ENCODE measurements around the gene PACSIN2.
"Not testable (repeated sequence)": the region's sequence is repeated elsewhere in the genome, so short reads cannot be mapped to it uniquely, and the experiment has no call there.

Gene PACSIN2

DNA sequence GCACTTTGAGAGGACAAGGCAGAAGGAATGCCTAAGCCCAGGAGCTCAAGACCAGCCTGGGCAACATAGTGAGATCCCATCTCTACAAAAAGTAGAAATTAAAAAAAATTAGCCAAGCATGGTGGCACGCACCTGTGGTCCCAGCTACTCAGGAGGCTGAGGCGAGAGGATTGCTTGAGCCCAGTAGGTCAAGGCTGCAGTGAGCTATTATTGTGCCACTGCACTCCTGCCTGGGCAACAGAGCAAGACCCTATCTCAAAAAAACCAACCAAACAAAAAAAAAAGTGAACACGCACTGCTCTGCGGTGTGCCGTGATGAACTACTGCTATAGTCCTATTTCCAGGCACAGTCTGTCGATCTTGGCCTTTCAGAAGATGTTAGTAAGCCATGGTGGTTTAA is 97.6 kb downstream of the PACSIN2 start:
- not testable (repeated sequence) for H3K4me3 ChIP-seq (ENCODE audit: low read depth, low read length); DNase-seq (ENCODE audit: low read depth)

DNA sequence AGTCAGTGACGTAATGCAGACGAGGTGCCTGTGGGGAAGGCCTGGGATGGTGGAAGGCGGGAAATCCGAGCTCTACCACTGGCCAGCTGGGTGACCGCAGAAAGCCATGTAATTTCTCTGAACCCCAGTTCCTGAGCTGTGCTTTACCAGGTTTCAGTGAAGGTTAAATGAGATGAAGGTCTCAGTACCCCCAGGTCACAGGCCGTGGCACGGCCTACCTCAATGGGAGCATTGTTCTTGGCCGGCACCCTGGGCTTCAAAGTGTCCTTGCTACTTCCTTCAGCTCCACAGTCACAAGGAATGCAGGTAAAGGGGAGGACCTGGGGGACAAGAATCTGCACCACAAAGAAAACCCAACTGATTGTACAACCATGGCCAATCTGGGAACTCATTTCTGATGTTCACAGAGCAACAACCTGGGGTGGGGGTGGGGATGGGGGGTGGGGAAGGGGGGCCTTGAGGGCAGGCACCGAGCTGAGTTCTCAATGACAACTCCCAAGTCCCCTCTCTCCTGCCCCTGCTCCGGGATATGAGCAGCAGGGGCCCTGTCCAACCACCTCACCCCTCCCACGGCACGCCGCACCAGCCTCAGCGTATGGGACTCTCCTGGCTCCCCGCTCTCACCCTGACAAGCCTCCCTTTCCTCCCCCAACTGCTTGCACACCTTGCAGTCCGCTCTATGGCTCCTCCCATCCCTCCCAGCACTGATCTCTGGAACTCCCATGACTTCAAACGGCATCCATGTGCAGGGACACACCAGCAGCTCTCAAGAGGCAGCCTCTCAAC is 98.8 kb downstream of the PACSIN2 start:
- H3K4me3 ChIP-seq (ENCODE audit: low read depth, low read length): no peak overlapping the region
- DNase-seq (ENCODE audit: low read depth): no peak

DNA sequence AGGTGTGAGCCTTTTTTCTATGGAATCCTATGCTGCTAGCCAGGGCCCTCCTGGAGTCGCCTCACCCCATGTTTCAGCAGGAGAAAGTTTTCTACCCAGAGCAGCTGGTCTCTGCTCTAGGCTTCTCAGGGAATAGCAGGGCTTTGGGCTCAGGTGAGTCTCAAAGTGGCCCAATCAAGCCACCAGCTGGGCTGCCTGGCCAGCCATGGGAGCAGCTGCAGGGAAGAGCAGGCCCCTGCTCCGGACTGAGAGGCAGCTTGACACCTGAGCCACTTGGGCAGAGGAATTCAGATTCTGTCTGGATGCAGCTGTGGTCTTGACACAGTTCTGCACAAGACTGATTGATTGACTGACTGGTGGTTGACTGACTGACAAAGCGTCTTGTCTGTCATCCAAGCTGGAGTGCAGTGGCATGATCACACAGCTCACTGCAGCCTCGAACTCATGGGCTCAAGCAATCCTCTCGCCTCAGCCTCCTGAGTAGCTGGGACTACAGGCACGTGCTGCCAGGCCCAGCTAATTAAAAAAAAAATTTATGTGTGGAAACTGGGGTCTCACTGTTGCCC is 100.4 kb downstream of the PACSIN2 start:
- no peak for DNase-seq (ENCODE audit: low read depth)
- H3K4me3 ChIP-seq (ENCODE audit: low read depth, low read length): no peak overlapping the region

DNA sequence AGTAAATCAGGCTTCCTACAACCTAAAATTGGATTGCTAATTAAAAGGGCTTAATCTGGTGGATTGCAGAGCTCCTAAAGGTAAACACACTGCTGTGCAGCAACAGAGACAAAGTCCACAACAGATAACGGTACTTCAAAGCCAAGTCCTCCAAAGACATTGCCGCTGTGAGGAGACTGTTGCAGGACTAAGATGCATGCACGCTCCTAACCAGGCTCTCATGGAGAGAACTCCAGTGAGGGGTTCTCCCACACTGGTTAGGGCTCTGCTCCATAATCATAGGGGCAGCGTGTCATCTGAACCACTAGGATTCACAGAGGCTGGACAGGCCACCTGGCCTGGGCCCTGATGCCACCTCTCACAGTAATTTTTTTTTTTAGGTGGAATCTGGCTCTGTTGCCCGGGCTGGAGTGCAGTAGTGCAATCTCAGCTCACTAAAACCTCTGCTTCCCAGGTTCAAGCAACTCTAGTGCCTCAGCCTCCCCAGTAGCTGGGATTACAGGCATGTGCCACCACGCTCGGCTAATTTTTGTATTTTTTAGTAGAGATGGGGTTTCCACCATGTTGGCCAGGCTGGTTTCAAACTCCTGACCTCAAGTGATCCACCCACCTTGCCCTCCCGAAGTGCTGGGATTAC is 101.0 kb downstream of the PACSIN2 start:
- no peak overlapping the region for H3K4me3 ChIP-seq (ENCODE audit: low read depth, low read length)
- DNase-seq (ENCODE audit: low read depth): no peak

DNA sequence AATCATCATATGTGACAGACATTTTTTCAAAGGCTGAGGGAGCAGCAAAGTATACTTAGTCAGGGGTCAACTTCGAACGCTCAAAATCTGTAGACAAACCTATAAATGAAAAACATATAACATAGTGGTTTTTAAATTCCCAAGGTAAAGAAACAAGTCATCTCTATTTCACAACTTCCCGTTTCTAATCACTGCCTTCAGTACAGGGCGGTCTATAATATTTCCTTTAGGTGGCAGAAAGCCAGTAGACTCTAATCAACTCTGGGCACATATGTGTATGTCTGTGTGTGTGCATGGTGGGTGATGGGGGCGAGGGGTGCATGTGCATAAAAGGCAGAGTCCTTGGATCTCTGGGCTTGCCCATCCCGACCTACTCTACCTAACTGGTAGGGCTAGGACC is 102.9 kb downstream of the PACSIN2 start:
- no peak overlapping the region for H3K4me3 ChIP-seq (ENCODE audit: low read depth, low read length)

DNA sequence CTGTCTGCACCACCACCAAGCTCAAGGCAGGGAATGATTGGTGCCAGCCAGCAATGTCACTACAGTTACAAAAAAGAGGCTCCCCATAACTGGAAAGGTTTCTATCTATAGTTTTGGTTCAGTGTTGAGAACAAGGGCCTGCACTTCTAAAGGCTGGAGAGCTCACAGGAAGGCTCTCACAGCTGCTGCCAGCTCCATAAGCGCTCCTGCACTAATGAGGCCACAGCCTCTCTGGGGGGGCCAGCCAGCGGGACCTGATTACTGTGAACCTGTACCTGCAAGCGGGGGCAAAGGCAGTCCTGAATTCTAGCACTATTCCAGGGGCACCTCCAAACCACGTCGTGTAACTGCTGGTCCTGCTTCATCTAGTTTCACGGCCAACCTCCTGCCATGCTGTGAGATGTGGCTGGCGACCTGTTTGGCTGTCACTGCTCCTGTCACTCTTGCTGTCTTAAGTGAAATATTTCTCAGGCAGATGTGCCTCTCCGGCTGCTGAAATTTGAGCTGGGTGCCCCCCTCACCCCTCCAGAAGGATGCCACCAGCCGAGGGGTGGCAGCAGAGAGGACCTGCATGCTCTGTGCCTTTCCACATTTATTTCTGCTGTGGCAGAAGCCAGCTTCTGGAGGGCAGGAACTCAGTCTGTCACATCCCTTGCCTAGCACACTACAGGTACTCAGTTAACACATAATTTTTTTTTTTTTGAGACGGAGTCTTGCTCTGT is 104.6 kb downstream of the PACSIN2 start:
- H3K4me3 ChIP-seq (ENCODE audit: low read depth, low read length): no peak overlapping the region
- no peak for DNase-seq (ENCODE audit: low read depth)

More for the DNA sequence above, 102.9 kb downstream of the PACSIN2 start:
- no peak for DNase-seq (ENCODE audit: low read depth)

DNA sequence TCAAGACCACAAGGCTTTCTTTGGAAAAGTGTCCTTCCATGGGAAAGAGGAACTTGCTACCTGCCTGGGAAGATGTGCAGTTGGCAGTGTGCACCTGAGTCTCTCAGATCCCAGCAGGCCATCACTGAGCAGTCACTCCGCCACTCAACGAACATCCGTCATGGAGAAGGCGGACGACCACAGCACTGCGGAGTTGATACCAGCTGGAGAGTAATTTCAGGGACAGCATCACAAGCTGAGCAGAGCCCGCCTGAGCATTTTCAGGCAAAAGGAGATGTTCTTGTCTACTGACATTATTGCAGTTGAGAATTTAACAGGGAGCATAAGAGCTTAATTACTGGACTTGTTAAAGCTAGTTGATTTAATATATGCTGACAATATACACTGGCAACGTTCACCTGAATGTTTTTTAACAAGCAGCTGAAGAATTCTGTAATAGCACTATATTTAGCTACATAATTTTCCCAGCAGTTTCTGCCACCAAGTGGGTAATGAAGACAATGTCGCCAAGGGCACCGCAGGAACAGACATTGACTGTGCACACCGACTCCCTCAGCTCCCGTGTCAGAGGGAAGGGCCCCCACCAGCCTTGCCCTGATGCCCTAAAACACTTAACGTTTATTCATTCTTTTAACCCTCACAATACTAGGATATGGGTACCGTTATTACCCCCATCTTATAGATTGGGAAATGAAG is 105.4 kb downstream of the PACSIN2 start:
- no peak overlapping the region for H3K4me3 ChIP-seq (ENCODE audit: low read depth, low read length)
- DNase-seq (ENCODE audit: low read depth): no peak

DNA sequence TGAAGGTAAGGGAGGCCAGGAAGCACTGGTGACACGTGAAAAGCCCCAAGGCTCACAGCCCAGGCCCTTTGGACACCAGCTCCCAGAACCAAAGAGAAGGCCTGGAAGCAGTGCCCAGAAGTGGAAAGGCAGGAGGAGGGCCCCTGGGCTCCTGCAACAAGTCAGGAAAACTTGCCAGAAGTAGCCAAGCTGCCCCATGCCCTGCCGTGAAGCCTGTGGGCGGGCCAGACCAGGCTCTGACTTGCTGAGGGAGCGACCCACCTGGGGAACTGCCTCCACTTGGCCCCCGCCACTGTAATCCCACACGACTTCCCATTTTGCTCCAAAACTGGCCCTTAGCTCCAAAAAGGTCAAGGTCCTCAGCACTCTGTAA is 106.6 kb downstream of the PACSIN2 start:
- H3K4me3 ChIP-seq (ENCODE audit: low read depth, low read length): no peak overlapping the region
- no peak for DNase-seq (ENCODE audit: low read depth)

DNA sequence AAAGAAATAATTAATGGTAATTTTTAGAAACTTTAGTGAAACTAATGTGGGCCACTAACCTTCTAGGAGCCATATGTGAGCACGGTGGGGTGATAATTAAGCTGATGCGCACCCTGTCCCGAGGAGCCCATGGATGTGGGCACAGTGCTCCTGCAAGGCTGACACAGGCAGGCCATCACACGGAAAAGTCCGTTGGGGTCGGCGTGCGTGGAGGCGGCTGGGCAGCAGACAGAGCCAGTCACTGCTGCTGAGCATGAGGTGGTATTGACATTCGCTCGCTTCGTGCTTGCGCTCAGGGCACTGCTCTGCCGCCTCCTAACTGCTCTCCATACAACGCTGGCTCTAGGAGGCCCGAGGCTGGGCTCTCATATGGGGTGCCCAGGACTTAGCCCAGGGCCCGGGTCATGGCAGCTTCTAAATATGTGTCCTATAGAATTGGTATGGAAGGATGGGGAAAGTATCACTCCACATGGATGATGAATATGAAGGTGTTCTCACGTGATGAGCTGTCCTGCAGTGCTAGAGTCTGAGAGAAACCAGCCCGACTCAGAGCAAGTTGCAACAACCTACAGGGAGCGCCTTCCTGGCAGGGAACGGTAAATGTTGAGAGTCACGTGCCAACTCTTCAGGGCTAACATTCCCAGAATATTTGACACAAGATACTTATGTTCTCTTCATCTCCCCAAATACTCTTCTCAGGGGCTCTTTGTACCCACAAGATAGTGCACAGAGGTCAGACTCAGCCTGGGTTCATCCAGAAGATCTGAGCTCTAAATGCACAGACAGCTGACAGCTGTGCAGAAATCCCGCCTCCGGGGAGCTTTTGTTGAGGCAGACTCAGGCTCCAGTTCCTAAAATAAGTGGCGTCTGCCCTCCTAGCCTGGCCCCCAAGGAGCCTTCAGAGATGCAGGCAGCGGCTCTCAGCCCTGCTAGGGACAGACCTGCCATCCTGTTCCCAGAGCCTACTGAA is 107.3 kb downstream of the PACSIN2 start:
- H3K4me3 ChIP-seq (ENCODE audit: low read depth, low read length): no peak overlapping the region
- DNase-seq (ENCODE audit: low read depth): no peak

DNA sequence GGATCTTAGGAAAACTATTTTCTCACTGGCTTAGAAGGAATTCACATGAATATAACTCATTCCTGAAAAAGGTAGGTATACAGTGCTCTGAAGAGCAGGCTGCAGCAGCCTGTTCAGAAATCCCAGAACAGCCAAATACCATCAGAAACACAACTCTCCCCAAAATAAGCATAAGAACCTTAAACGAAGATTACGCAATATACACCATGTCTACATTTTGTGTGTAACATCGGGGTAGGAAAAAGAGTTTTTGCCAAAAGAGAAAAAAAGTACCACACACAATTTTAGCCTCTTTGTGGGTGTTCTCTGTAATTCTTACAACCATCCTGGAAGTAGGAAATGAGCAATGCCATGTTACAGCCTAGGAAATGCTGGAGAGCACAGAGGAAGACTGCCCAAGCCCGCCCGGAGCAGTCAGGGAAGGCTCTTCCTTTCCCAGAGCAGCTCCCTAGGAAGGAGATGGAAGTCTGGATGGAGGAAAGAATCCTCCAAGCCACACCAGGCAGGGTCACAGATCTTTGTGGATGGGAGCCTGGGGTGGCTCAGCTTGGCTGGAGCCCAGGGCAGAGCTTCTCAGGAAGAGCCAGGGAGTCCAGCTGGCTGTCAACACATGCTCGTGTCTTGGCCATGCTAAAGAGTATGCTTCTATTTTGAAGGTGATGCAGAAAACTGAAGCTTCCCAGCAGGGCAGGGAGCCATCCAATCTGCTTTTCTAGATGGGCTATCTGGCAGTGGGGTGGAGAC is 108.2 kb downstream of the PACSIN2 start:
- H3K4me3 ChIP-seq (ENCODE audit: low read depth, low read length): no peak overlapping the region
- DNase-seq (ENCODE audit: low read depth): no peak

DNA sequence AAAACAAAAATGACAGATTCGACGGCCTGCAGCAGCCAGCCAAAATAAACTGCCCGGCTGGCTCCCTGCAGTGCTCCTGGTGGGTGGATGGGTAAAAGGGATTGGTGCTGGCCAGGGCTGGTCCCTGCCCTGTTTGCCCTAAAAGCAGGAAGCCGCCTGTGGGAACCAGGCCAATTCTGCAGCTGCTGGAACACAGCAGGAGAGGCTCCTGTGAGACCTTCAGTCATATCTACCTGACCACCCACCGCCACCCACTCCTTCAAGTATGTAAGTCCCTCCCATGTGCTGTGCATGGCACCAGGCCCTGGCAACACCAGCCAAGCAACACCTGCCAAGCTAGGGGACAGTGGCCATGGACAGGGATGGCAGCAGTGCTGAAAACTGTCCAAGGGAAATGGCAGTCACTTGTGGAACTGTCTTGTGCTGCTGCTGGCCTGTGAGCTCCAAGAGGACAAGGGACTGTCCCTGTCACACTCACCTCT is 109.2 kb downstream of the PACSIN2 start:
- no peak overlapping the region for H3K4me3 ChIP-seq (ENCODE audit: low read depth, low read length)
- DNase-seq (ENCODE audit: low read depth): no peak

DNA sequence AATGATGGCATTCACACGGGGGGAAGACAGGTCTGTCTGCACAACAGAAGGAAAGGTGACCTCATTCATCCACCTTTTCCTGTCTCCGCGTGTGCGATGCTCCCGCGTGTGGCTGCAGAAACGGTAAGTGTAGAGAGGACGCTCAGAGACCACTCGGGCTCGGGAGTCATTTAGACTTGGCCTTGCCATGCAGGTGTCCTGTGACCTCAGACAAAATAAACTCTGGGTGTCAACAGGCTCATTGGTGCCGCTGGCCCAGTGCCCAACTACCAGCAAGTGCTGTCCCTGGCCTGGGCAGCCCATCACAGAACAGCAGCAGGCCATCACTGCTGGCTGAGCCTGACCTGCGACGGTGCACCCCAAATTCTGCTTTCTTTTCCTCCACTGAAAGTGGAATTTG is 109.7 kb downstream of the PACSIN2 start:
- no peak overlapping the region for H3K4me3 ChIP-seq (ENCODE audit: low read depth, low read length)
- no peak for DNase-seq (ENCODE audit: low read depth)

DNA sequence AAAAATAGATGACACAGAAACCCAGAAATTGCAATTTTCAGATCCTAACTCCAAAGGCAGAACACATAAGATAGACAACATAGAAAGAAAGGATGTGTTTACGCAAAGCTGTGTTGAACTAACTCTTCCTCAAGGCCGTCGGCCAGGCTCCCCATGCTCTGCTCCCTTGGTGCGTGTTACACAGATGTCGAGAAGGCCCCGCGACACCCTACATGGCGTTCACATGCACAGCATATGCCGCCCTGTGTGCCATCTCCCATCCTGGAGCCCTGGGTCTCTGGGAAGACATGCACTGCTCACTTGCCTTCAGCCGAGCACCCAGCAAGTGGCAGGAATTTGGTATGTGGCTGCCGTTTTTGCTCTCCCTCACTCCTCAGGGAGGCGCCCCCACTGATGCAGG is 110.9 kb downstream of the PACSIN2 start:
- DNase-seq (ENCODE audit: low read depth): no peak
- H3K4me3 ChIP-seq (ENCODE audit: low read depth, low read length): no peak overlapping the region

DNA sequence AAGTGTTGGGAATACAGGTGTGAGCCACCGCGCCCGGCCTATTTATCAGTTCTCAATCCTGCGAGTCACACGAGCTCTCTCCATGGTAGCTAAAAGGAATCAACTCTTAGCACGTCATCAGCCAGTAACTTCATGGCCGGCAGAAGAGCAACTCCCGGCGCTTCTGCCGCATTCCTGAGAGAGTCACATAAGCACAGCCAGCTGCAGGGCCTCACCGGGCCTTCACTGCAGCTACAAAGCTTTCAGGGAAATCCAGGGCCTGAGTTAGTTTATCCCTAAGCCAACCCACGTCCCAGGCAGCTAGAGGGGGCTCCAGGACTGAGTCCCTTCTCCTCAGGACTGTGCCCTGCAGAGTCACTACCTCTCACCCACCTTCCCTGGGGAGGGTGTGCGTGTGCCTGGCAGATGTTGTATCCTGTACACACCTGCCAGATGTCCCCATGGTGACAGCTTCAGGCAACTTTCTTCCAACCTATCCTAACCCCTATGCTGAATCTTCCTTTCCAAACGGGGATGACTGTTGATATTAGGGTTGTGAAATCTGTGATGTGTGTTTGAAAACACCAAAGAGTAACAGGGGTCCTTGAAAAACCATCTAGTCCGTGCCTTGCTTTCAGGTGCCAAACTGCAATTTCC is 112.0 kb downstream of the PACSIN2 start:
- no peak overlapping the region for H3K4me3 ChIP-seq (ENCODE audit: low read depth, low read length)
- DNase-seq (ENCODE audit: low read depth): peak; percentile 56

DNA sequence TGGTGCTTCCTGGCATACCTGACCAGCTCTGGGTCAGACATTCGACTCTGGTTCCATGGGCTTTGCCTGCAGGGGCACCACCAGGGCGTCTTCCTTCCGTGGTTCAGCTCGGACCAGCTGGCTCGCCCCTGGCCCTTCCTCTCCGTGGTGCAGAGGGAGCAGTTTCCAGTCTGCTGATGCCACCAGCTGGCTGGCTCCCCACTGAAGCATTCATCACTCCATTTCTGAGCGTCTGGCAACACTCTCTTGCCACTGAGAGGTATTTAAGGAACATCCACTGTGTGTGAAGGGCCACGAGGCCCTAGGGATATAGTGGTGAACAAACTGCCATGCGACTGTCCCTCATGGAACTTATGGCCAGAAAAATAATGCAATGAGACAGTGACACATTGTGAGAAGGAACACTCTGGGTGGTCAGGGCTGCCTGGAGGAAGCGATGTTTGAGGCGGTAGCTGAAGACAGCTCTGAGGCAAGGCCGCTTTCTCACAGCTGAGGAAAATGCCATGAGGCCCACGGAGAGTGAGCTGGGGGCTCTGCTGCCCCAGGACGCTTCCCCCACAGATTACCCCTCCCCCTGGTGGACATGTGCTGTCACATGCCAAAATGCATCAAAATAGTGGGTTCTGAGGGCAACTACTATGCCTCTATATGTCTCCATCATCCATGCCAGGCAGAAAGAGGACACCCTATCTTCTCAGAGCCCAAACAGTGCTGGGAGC is 113.0 kb downstream of the PACSIN2 start:
- H3K4me3 ChIP-seq (ENCODE audit: low read depth, low read length): no peak overlapping the region
- DNase-seq (ENCODE audit: low read depth): no peak

DNA sequence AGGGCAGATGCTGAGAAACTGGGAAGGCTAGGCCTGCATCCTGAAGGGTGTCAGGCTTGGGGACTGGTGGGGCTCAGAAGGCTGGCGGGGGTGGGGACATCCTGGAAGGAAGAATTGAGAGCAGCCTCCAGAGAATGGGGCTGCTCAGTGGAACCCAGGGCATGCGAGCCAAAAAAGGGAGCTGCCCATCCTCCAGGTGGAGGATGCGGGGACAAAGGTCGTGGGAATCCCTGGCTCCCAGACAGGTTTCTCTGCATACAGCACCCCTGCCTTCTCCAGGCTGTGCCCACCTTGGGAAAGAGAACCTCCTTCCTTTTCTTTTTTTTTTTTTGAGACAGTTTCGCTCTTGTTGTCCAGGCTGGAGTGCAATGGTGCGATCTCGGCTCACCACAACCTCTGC is 117.0 kb downstream of the PACSIN2 start:
- H3K4me3 ChIP-seq (ENCODE audit: low read depth, low read length): no peak overlapping the region
- no peak for DNase-seq (ENCODE audit: low read depth)

DNA sequence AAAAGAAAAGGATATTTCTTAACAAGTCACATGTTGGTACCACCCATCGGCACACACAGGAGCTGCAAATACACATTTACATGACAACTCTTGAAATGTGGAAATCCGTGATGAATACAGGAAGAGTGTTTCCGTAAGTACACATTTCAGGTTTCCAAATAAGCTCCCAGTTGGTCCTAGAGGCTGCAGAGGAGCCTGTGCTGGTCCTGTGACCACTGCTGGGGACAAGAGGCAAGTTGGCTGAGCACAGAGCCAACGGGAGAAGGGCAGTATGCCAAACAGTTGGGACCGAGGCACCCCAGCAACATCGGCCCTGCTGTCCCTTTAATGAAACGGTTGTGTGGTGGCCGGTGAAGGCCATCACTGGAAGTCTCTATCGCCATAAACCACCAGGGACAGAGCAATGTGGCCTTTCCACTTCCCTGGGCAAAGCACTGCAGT is 119.4 kb downstream of the PACSIN2 start:
- DNase-seq (ENCODE audit: low read depth): no peak

More for the DNA sequence above, 119.4 kb downstream of the PACSIN2 start:
- H3K4me3 ChIP-seq (ENCODE audit: low read depth, low read length): no peak overlapping the region

Data from skeletal muscle cell (primary cell).